GM23248 (cell line): ENCODE data around the gene LRRC7. TPM values are rescaled to one million over a fixed set of nuclear protein-coding genes. Genes with fewer than 3 reads are reported as not detected.

Experiments
- DNase-seq: peaks from one replicate; pipeline ENCODE4 v3.0.0-alpha.2; 2015
- H2AFZ ChIP-seq: fragments of 200-600 bp; sonication (generic); 2 replicates; pipeline ENCODE4 v1.6.1; 2016; ENCODE audit warnings: antibody characterized with exemption
- H3F3A ChIP-seq: fragments of 200-600 bp; sonication (generic); 2 replicates; pipeline ENCODE4 v1.6.1; 2016; ENCODE audit warnings: mild to moderate bottlenecking, antibody characterized with exemption, mixed run types; ENCODE audit not compliant: insufficient read depth
- H3K27ac ChIP-seq: fragments of 200-600 bp; sonication (generic); 2 replicates; pipeline ENCODE4 v1.5.1; 2016; ENCODE audit warnings: mild to moderate bottlenecking
- H3K27me3 ChIP-seq: fragments of 200-600 bp; sonication (generic); replicated peaks from 2 replicates; pipeline ENCODE4 v1.6.1; 2016; ENCODE audit warnings: mild to moderate bottlenecking; ENCODE audit not compliant: insufficient read depth
- H3K36me3 ChIP-seq: fragments of 200-600 bp; sonication (generic); 2 replicates; pipeline ENCODE4 v1.6.1; 2016; ENCODE audit warnings: low read depth, mild to moderate bottlenecking
- H3K4me1 ChIP-seq: fragments of 200-600 bp; sonication (generic); 2 replicates; pipeline ENCODE4 v1.6.1; 2016; ENCODE audit warnings: mild to moderate bottlenecking; ENCODE audit not compliant: insufficient read depth
- H3K4me2 ChIP-seq: fragments of 200-600 bp; sonication (generic); one replicate; pipeline ENCODE4 v1.6.1; 2016; ENCODE audit warnings: mild to moderate bottlenecking; ENCODE audit not compliant: unreplicated experiment
- H3K4me3 ChIP-seq: fragments of 200-600 bp; sonication (generic); 2 replicates; pipeline ENCODE4 v1.5.1; 2016; ENCODE audit warnings: mild to moderate bottlenecking
- H3K79me2 ChIP-seq: fragments of 200-600 bp; sonication (generic); 2 replicates; pipeline ENCODE4 v1.6.1; 2016; ENCODE audit warnings: mild to moderate bottlenecking; ENCODE audit not compliant: insufficient read depth
- H3K9ac ChIP-seq: fragments of 200-600 bp; sonication (generic); 2 replicates; pipeline ENCODE4 v1.6.1; 2016; ENCODE audit warnings: mild to moderate bottlenecking
- H3K9me2 ChIP-seq: fragments of 200-600 bp; sonication (generic); 2 replicates; pipeline ENCODE4 v1.6.1; 2016; ENCODE audit warnings: mixed run types, mild to moderate bottlenecking, moderate library complexity; ENCODE audit not compliant: insufficient read depth
- H3K9me3 ChIP-seq: fragments of 200-600 bp; sonication (generic); one replicate; pipeline ENCODE4 v1.6.1; 2017; ENCODE audit warnings: low read depth
- H4K20me1 ChIP-seq: fragments of 200-600 bp; sonication (generic); 2 replicates; pipeline ENCODE4 v1.6.0; 2016; ENCODE audit not compliant: insufficient read depth
- EZH2 ChIP-seq: fragments of 200-600 bp; sonication (generic); IDR thresholded peaks from 2 replicates; pipeline ENCODE4 v1.6.1; 2018; ENCODE audit warnings: antibody characterized with exemption, mild to moderate bottlenecking; ENCODE audit not compliant: insufficient read depth, poor library complexity, severe bottlenecking
- EZH2phosphoT487 ChIP-seq: fragments of 200-600 bp; sonication (generic); IDR thresholded peaks from 2 replicates; pipeline ENCODE4 v1.6.1; 2018; ENCODE audit warnings: antibody characterized with exemption, moderate library complexity, mild to moderate bottlenecking, low read depth; ENCODE audit not compliant: insufficient read depth
- WGBS, 2 experiments: methylation state at CpG; one replicate each; pipeline ENCODE4 v1.1.6; 2015 to 2017; ENCODE audit warnings: low lambda C conversion rate in 2 of 2, low coverage in 1 of 2; ENCODE audit errors: missing lambda C conversion rate in 2 of 2; 5-methylcytosine and 5-hydroxymethylcytosine counted together
- in situ Hi-C: fragments of 300-500 bp; cut with MboI; formaldehyde crosslinking; loops from 2 replicates; pipeline ENCODE4 v1.15.0; 2020
- polyA plus RNA-seq: library from polyadenylated mRNA; unstranded; fragments of >200 nt; fragmentation: Nextera tagmentation; extraction: Ambion mirVana; gene quantifications from 2 replicates; pipeline ENCODE4 v1.2.1, GENCODE V29; 2016
- total RNA-seq: library from RNA; depleted of rRNA; stranded (reverse); fragments of >200 nt; shearing (Covaris generic); gene quantifications from 2 replicates; pipeline ENCODE4 v1.2.3, GENCODE V29; 2014

LRRC7 gene
- total and polyA plus RNA-seq, 2 experiments from 2014 or later = 0.29 TPM; not detected in 1

DNA sequence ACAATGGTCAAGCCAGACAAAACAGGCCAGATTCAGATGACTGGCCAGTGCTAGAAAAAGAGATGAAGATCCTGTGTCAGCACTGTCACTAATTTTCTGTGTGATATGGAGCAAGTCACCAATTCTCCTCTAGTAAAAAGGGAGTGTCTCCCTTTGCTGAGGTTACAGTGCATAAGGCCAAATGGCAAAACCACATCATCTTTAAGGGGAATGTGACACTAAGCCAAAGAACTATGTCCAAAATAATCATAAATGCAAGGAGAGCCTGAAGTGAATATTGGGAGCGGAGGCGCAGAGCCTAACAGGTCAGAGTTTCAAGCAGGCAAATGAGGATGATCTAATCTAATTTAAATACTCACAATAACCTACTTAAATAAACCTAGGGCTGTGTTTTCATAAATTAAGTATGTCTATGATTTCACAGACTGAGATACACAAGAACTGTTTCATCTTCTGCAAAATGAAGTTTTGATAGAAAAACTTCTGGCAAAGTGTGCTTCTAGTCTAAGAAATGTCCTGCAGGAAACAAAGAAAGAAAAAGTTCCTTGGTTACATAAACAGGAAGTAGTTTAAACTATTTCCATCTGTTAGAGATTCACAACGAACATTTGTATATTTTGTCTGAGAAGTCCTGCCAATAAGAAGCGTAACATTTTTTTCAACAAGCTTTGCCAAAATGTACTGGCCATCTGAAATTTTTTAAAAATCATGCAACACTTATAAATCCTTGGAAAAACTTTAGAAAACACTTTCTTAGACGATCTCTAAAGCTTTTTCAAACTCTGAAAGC is 347.4 kb downstream of the LRRC7 start:
- no peaks in the 10 kb centered on the region for H3K9me2 ChIP-seq
- H3K27ac ChIP-seq = peak overlapping the region; percentile 20
- H3F3A ChIP-seq = peaks cover 23% of the 10 kb centered on the region
- H3K27me3 ChIP-seq = no peaks in the 10 kb centered on the region
- H4K20me1 ChIP-seq = no peaks in the 10 kb centered on the region
- H2AFZ ChIP-seq = peak overlapping the region; percentile 51
- H3K9ac ChIP-seq = peak overlapping the region; percentile 2; the same call in 1 of the 2 replicates
- in situ Hi-C loops = no loop called here
- H3K36me3 ChIP-seq = no peaks in the 10 kb centered on the region
- H3K79me2 ChIP-seq = no peaks in the 10 kb centered on the region
- peak overlapping the region; percentile 69 for H3K4me2 ChIP-seq
- H3K4me1 ChIP-seq = peaks cover 37% of the 10 kb centered on the region
- DNase-seq = peak; percentile 48
- peak overlapping the region; percentile 29 for H3K4me3 ChIP-seq
- no peak for TF ChIP-seq EZH2phosphoT487
- no peak for TF ChIP-seq EZH2
- no peaks in the 10 kb centered on the region for H3K9me3 ChIP-seq
- 9% methylated on average over 5 of the region's 5 CpGs for WGBS, 2 experiments

DNA sequence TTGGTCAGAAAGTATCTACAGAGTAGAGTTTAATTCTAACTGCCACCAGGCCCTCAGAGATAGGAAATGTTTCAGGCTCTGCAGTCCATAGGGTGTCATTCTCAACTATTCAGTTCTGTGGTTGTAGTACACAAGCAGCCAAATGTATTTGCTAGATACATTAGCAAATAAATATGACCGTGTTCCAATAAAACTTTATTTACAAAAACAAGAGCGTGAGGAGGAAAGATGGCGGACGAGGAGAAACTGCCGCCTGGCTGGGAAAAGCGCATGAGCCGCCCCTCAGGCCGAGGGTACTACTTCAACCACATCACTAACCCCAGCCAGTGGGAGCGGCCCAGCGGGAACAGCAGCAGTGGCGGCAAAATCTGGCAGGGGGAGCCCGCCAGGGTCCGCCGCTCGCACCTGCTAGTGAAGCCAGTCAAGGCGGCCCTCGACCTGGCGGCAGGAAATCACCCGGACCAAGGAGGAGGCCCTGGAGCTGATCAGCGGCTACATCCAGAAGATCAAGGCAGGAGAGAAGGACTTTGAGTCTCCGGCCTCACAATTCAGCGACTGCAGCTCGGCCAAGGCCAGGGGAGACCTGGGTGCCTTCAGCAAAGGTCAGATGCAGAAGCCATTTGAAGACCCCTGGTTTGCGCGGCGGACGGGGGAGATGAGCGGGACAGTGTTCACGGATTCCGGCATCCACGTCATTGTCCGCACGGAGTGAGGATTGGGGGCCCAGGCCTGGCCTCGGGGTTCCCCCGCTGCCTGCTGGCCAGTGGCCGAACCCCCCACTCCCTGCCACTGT is 351.6 kb downstream of the LRRC7 start:
- no peaks in the 10 kb centered on the region for H4K20me1 ChIP-seq
- peaks cover 14% of the 10 kb centered on the region for H3K4me1 ChIP-seq
- no peaks in the 10 kb centered on the region for H3K36me3 ChIP-seq
- H2AFZ ChIP-seq = no peak overlapping the region
- TF ChIP-seq EZH2 (no peak), EZH2phosphoT487 (no peak)
- no peak overlapping the region for H3K4me2 ChIP-seq
- H3K27ac ChIP-seq = no peak overlapping the region
- no peaks in the 10 kb centered on the region for H3K9me2 ChIP-seq
- no peaks in the 10 kb centered on the region for H3K79me2 ChIP-seq
- in situ Hi-C loops = no loop called here
- no peak overlapping the region for H3K9ac ChIP-seq
- WGBS, 2 experiments = 95 to 96% methylated on average over 34 to 36 of the region's 36 CpGs
- no peak overlapping the region for H3K4me3 ChIP-seq
- no peaks in the 10 kb centered on the region for H3K27me3 ChIP-seq
- no peak for DNase-seq
- no peaks in the 10 kb centered on the region for H3K9me3 ChIP-seq
- H3F3A ChIP-seq = peaks cover 10% of the 10 kb centered on the region

DNA sequence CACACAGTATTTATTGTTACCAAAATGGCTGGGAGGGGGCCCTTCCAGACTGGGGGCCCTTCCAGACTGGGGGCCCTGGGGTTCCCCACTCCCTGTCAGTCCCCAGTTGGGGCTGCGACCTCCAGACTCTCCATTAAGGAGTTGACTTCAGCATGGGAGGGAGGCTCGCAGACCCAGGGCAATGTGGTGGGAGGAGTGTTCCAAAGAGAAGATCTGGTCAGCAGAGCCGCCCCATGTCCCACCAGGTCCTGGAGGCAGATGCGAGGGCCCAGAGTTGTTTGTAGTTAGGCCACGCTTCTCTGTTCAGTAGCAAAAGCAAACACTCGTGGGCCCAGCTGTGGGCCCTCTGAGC is 352.2 kb downstream of the LRRC7 start:
- Histone ChIP-seq H3K9me3 (no peaks in the 10 kb centered on the region), H3K27ac (no peak overlapping the region), H3K27me3 (no peaks in the 10 kb centered on the region), H3K9ac (no peak overlapping the region), H3K9me2 (no peaks in the 10 kb centered on the region), H3K4me3 (no peak overlapping the region), H2AFZ (no peak overlapping the region), H3K79me2 (no peaks in the 10 kb centered on the region), H4K20me1 (no peaks in the 10 kb centered on the region), H3K36me3 (no peaks in the 10 kb centered on the region), H3K4me1 (peaks cover 9% of the 10 kb centered on the region), H3K4me2 (no peak overlapping the region), H3F3A (peaks cover 7% of the 10 kb centered on the region)
- 75 to 80% methylated on average over 6 of the region's 6 CpGs for WGBS, 2 experiments
- in situ Hi-C loops = no loop called here
- TF ChIP-seq EZH2phosphoT487 (no peak), EZH2 (no peak)
- DNase-seq = no peak

DNA sequence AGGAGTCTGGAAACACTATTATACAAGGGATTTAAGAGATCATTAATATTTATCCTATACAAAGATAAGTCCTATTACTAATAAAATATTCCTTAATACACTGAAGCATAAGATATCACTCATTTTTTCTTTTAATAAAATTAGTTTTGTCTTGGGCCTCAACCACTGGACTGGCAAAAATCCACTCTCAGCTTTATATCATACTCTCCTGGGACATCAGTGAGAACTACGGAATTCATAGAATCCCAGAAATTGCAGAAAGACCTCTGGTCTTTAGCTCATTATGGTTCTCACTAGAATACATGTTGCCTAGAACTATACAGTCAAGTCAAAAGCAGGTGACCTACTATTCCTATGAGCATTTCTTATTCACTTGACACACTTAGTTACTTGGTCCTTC is 352.7 kb downstream of the LRRC7 start:
- 84 to 86% methylated on average over 1 of the region's 1 CpG for WGBS, 2 experiments
- H3K27me3 ChIP-seq = no peaks in the 10 kb centered on the region
- in situ Hi-C loops = no loop called here
- H3F3A ChIP-seq = peaks cover 2% of the 10 kb centered on the region; the same call in 1 of the 2 replicates
- no peak for TF ChIP-seq EZH2phosphoT487
- no peak for TF ChIP-seq EZH2
- no peak overlapping the region for H3K4me2 ChIP-seq
- H2AFZ ChIP-seq = no peak overlapping the region
- H3K4me3 ChIP-seq = no peak overlapping the region
- no peaks in the 10 kb centered on the region for H3K36me3 ChIP-seq
- no peaks in the 10 kb centered on the region for H3K79me2 ChIP-seq
- no peaks in the 10 kb centered on the region for H3K9me3 ChIP-seq
- DNase-seq = no peak
- no peaks in the 10 kb centered on the region for H4K20me1 ChIP-seq
- peaks cover 3% of the 10 kb centered on the region for H3K4me1 ChIP-seq
- no peaks in the 10 kb centered on the region for H3K9me2 ChIP-seq
- no peak overlapping the region for H3K9ac ChIP-seq
- H3K27ac ChIP-seq = no peak overlapping the region
